ENCODE results near the gene PDZD2.

Gene PDZD2

GRCh38 chr5:31706186-31706585 is 67.3 kb downstream of the PDZD2 start:
- Histone ChIP-seq H3K4me3 (ENCODE audit: insufficient read depth, low read depth, low read length, poor library complexity, severe bottlenecking) (no peak overlapping the region), H3K27me3 (replicated peaks; ENCODE audit: control insufficient read depth, insufficient read depth, low read length, poor library complexity, severe bottlenecking) (no peaks in the 10 kb centered on the region), H3K36me3 (ENCODE audit: control insufficient read depth, insufficient read depth, low read length) (no peaks in the 10 kb centered on the region), H3K27ac (ENCODE audit: insufficient read depth, low read length, poor library complexity, severe bottlenecking) (no peak overlapping the region), H3K4me1 (ENCODE audit: control insufficient read depth, insufficient read depth, low read length, poor library complexity, severe bottlenecking) (no peaks in the 10 kb centered on the region), H3K9me3 (ENCODE audit: control insufficient read depth, low read length) (no peaks in the 10 kb centered on the region)
- no peak for DNase-seq

- Histone ChIP-seq H3K4me1 (ENCODE audit: control insufficient read depth, insufficient read depth, low read length, poor library complexity, severe bottlenecking) (no peaks in the 10 kb centered on the region), H3K9me3 (ENCODE audit: control insufficient read depth, low read length) (no peaks in the 10 kb centered on the region), H3K4me3 (ENCODE audit: insufficient read depth, low read depth, low read length, poor library complexity, severe bottlenecking) (no peak overlapping the region), H3K27me3 (replicated peaks; ENCODE audit: control insufficient read depth, insufficient read depth, low read length, poor library complexity, severe bottlenecking) (no peaks in the 10 kb centered on the region), H3K27ac (ENCODE audit: insufficient read depth, low read length, poor library complexity, severe bottlenecking) (no peak overlapping the region), H3K36me3 (ENCODE audit: control insufficient read depth, insufficient read depth, low read length) (no peaks in the 10 kb centered on the region)
- no peak for DNase-seq
These were observed 68.4 kb downstream of the PDZD2 start for GRCh38 chr5:31707329-31707728.

GRCh38 chr5:31708089-31708488 is 69.2 kb downstream of the PDZD2 start:
- H3K36me3 ChIP-seq (ENCODE audit: control insufficient read depth, insufficient read depth, low read length) = no peaks in the 10 kb centered on the region
- H3K27me3 ChIP-seq (replicated peaks; ENCODE audit: control insufficient read depth, insufficient read depth, low read length, poor library complexity, severe bottlenecking) = no peaks in the 10 kb centered on the region
- no peak for DNase-seq
- H3K4me3 ChIP-seq (ENCODE audit: insufficient read depth, low read depth, low read length, poor library complexity, severe bottlenecking) = no peak overlapping the region
- no peak overlapping the region for H3K27ac ChIP-seq (ENCODE audit: insufficient read depth, low read length, poor library complexity, severe bottlenecking)
- H3K4me1 ChIP-seq (ENCODE audit: control insufficient read depth, insufficient read depth, low read length, poor library complexity, severe bottlenecking) = no peaks in the 10 kb centered on the region
- H3K9me3 ChIP-seq (ENCODE audit: control insufficient read depth, low read length) = no peaks in the 10 kb centered on the region

- Histone ChIP-seq H3K27me3 (replicated peaks; ENCODE audit: control insufficient read depth, insufficient read depth, low read length, poor library complexity, severe bottlenecking) (no peaks in the 10 kb centered on the region), H3K27ac (ENCODE audit: insufficient read depth, low read length, poor library complexity, severe bottlenecking) (no peak overlapping the region), H3K9me3 (ENCODE audit: control insufficient read depth, low read length) (no peaks in the 10 kb centered on the region), H3K4me1 (ENCODE audit: control insufficient read depth, insufficient read depth, low read length, poor library complexity, severe bottlenecking) (no peaks in the 10 kb centered on the region), H3K4me3 (ENCODE audit: insufficient read depth, low read depth, low read length, poor library complexity, severe bottlenecking) (no peak overlapping the region), H3K36me3 (ENCODE audit: control insufficient read depth, insufficient read depth, low read length) (no peaks in the 10 kb centered on the region)
- DNase-seq = no peak
These were observed 72.4 kb downstream of the PDZD2 start for GRCh38 chr5:31711363-31711762.

DNA sequence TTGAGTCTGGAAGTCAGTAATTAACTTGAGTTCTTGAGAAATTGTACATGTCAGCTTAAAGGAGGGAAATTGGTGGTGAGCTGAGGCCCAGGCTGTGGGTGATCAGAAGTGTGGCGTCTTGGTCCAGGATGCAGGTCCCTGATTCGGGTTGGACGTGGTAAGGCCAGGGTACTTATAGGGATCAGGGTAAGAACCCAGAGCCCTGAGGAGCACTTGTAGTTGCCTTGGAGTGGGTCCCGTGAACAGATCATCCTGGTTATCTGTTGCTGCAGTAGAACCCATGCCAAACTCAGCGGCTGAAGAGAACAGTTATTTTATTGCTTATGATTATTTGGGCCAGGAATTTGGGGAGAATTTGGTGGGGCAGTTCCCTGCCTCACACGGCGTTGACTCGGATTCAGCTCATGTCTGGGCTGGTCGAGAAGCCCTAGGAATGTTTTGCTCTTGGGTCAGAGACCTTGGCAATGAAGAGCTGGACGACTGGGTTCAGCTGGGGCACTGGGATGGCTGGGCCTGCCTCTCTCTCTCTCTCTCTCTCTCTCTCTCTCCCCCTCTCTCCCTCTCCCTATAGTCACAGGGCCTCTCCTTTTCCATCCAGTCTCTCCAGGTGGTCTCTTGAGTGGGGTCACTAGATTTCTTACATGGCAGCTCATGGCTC is 73.1 kb downstream of the PDZD2 start:
- H3K9me3 ChIP-seq (ENCODE audit: control insufficient read depth, low read length) = no peaks in the 10 kb centered on the region
- no peak overlapping the region for H3K27ac ChIP-seq (ENCODE audit: insufficient read depth, low read length, poor library complexity, severe bottlenecking)
- H3K36me3 ChIP-seq (ENCODE audit: control insufficient read depth, insufficient read depth, low read length) = no peaks in the 10 kb centered on the region
- no peak overlapping the region for H3K4me3 ChIP-seq (ENCODE audit: insufficient read depth, low read depth, low read length, poor library complexity, severe bottlenecking)
- no peaks in the 10 kb centered on the region for H3K27me3 ChIP-seq (replicated peaks; ENCODE audit: control insufficient read depth, insufficient read depth, low read length, poor library complexity, severe bottlenecking)
- H3K4me1 ChIP-seq (ENCODE audit: control insufficient read depth, insufficient read depth, low read length, poor library complexity, severe bottlenecking) = no peaks in the 10 kb centered on the region
- no peak for DNase-seq

DNA sequence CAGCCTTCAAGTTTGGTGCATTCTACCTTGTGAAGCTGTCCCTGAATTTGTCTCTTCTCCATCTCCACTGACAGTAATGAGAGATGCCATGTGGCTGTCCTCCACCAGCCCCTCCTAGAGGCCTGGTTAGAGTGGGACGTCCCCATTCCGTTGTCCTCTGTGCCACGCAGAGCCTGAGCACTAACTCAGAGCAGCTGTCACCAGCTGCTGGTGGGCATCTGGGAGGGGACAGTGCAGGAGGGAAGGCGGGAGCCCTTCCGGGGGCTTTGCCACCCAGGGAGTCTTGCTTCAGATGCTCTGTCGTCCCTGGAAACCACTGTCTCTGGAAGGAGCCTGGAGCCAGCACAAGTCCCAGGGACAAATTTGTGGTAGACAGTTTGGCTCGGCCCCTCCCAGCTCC is 78.6 kb downstream of the PDZD2 start:
- Histone ChIP-seq H3K9me3 (ENCODE audit: control insufficient read depth, low read length) (no peaks in the 10 kb centered on the region), H3K27ac (ENCODE audit: insufficient read depth, low read length, poor library complexity, severe bottlenecking) (no peak overlapping the region), H3K4me1 (ENCODE audit: control insufficient read depth, insufficient read depth, low read length, poor library complexity, severe bottlenecking) (no peaks in the 10 kb centered on the region), H3K36me3 (ENCODE audit: control insufficient read depth, insufficient read depth, low read length) (no peaks in the 10 kb centered on the region), H3K27me3 (replicated peaks; ENCODE audit: control insufficient read depth, insufficient read depth, low read length, poor library complexity, severe bottlenecking) (no peaks in the 10 kb centered on the region), H3K4me3 (ENCODE audit: insufficient read depth, low read depth, low read length, poor library complexity, severe bottlenecking) (no peak overlapping the region)
- DNase-seq = no peak

- H3K36me3 ChIP-seq (ENCODE audit: control insufficient read depth, insufficient read depth, low read length) = no peaks in the 10 kb centered on the region
- H3K4me3 ChIP-seq (ENCODE audit: insufficient read depth, low read depth, low read length, poor library complexity, severe bottlenecking) = no peak overlapping the region
- H3K27ac ChIP-seq (ENCODE audit: insufficient read depth, low read length, poor library complexity, severe bottlenecking) = no peak overlapping the region
- H3K4me1 ChIP-seq (ENCODE audit: control insufficient read depth, insufficient read depth, low read length, poor library complexity, severe bottlenecking) = no peaks in the 10 kb centered on the region
- H3K27me3 ChIP-seq (replicated peaks; ENCODE audit: control insufficient read depth, insufficient read depth, low read length, poor library complexity, severe bottlenecking) = no peaks in the 10 kb centered on the region
- H3K9me3 ChIP-seq (ENCODE audit: control insufficient read depth, low read length) = no peaks in the 10 kb centered on the region
- no peak for DNase-seq
These were observed 81.1 kb downstream of the PDZD2 start for GRCh38 chr5:31720004-31720403.

GRCh38 chr5:31720811-31721345 is 81.9 kb downstream of the PDZD2 start:
- Histone ChIP-seq H3K4me1 (ENCODE audit: control insufficient read depth, insufficient read depth, low read length, poor library complexity, severe bottlenecking) (no peaks in the 10 kb centered on the region), H3K27ac (ENCODE audit: insufficient read depth, low read length, poor library complexity, severe bottlenecking) (no peak overlapping the region), H3K9me3 (ENCODE audit: control insufficient read depth, low read length) (no peaks in the 10 kb centered on the region), H3K36me3 (ENCODE audit: control insufficient read depth, insufficient read depth, low read length) (no peaks in the 10 kb centered on the region), H3K27me3 (replicated peaks; ENCODE audit: control insufficient read depth, insufficient read depth, low read length, poor library complexity, severe bottlenecking) (no peaks in the 10 kb centered on the region), H3K4me3 (ENCODE audit: insufficient read depth, low read depth, low read length, poor library complexity, severe bottlenecking) (no peak overlapping the region)
- DNase-seq = no peak

GRCh38 chr5:31722111-31722510 is 83.2 kb downstream of the PDZD2 start:
- no peaks in the 10 kb centered on the region for H3K9me3 ChIP-seq (ENCODE audit: control insufficient read depth, low read length)
- H3K27me3 ChIP-seq (replicated peaks; ENCODE audit: control insufficient read depth, insufficient read depth, low read length, poor library complexity, severe bottlenecking) = no peaks in the 10 kb centered on the region
- H3K36me3 ChIP-seq (ENCODE audit: control insufficient read depth, insufficient read depth, low read length) = no peaks in the 10 kb centered on the region
- no peak overlapping the region for H3K4me3 ChIP-seq (ENCODE audit: insufficient read depth, low read depth, low read length, poor library complexity, severe bottlenecking)
- H3K27ac ChIP-seq (ENCODE audit: insufficient read depth, low read length, poor library complexity, severe bottlenecking) = no peak overlapping the region
- DNase-seq = no peak
- no peaks in the 10 kb centered on the region for H3K4me1 ChIP-seq (ENCODE audit: control insufficient read depth, insufficient read depth, low read length, poor library complexity, severe bottlenecking)

DNA sequence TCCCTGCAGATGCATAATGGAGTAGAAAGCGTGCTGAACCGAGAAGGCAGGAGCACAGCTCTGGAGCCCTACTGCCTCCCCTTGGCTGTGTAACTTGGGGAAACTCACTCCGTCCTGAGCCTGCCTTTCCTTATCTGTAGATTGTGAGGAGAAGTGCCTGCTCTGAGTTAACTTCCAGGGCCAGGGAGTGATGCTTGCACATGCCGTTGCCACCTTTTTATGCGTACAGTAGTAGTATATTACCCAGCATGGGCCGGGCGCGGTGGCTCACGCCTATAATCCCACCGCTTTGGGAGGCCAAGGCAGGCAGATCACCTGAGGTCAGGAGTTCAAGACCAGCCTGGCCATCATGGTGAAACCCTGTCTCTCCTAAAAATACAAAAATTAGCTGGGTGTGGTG is 87.1 kb downstream of the PDZD2 start:
- Histone ChIP-seq H3K4me1 (ENCODE audit: control insufficient read depth, insufficient read depth, low read length, poor library complexity, severe bottlenecking) (no peaks in the 10 kb centered on the region), H3K9me3 (ENCODE audit: control insufficient read depth, low read length) (no peaks in the 10 kb centered on the region), H3K27me3 (replicated peaks; ENCODE audit: control insufficient read depth, insufficient read depth, low read length, poor library complexity, severe bottlenecking) (no peaks in the 10 kb centered on the region), H3K4me3 (ENCODE audit: insufficient read depth, low read depth, low read length, poor library complexity, severe bottlenecking) (no peak overlapping the region), H3K36me3 (ENCODE audit: control insufficient read depth, insufficient read depth, low read length) (no peaks in the 10 kb centered on the region), H3K27ac (ENCODE audit: insufficient read depth, low read length, poor library complexity, severe bottlenecking) (no peak overlapping the region)
- DNase-seq = no peak

All from effector memory CD4-positive, alpha-beta T cell (primary cell).